Caki2 (cell line): ENCODE results near the gene RNF212. TPM values are rescaled to one million over a fixed set of nuclear protein-coding genes. Genes with fewer than 3 reads are reported as not detected.

ENCODE experiments used
- DNase-seq: peaks from one replicate; pipeline ENCODE4 v3.0.0-alpha.2; 2015; ENCODE audit warnings: low read depth
- in situ Hi-C: cut with HindIII; loops from 2 replicates; pipeline ENCODE4 v1.10.0; 2016; ENCODE audit warnings: low sequenced_read_pairs, low pct_unique_long_range_greater_than_20kb, mixed read lengths
- total RNA-seq: library from RNA; depleted of rRNA; stranded (reverse); fragments of >200 nt; shearing (Covaris generic); gene quantifications from 2 replicates; pipeline ENCODE4 v1.2.3, GENCODE V29; 2014; ENCODE audit warnings: low replicate concordance

Gene RNF212
- total RNA-seq, 1 experiment from 2014 or later = not detected

- in situ Hi-C loops = no loop called here
- DNase-seq = no peak
Measured at GRCh38 chr4:1124818-1125217, 11.5 kb upstream of the RNF212 start.

- no peak for DNase-seq
- in situ Hi-C loops = no loop called here
Measured at GRCh38 chr4:1122505-1122904, 9.1 kb upstream of the RNF212 start.

GRCh38 chr4:1116838-1117237 lies 3.5 kb upstream of the RNF212 start:
- in situ Hi-C loops = no loop called here

GRCh38 chr4:1115528-1116293 lies 2.3 kb upstream of the RNF212 start:
- no peak for DNase-seq
- in situ Hi-C loops = no loop called here

More at GRCh38 chr4:1116838-1117237, 3.5 kb upstream of the RNF212 start:
- DNase-seq = peak; percentile 53

- DNase-seq = no peak
- in situ Hi-C loops = no loop called here
Measured at GRCh38 chr4:1112821-1113182, 562 bp downstream of the RNF212 start.

- in situ Hi-C loops = no loop called here
- no peak for DNase-seq
Measured at GRCh38 chr4:1112174-1112820, 1.1 kb downstream of the RNF212 start.

- no peak for DNase-seq
- in situ Hi-C loops = no loop called here
Measured at GRCh38 chr4:1111259-1111809, 2.0 kb downstream of the RNF212 start.

- peak; percentile 83 for DNase-seq
- in situ Hi-C loops = no loop called here
Measured at GRCh38 chr4:1109898-1110506, 3.4 kb downstream of the RNF212 start.

- in situ Hi-C loops = no loop called here
- no peak for DNase-seq
Measured at GRCh38 chr4:1109333-1109732, 4.0 kb downstream of the RNF212 start.

GRCh38 chr4:1105662-1106061 lies 7.7 kb downstream of the RNF212 start:
- in situ Hi-C loops = no loop called here

GRCh38 chr4:1105067-1105466 lies 8.3 kb downstream of the RNF212 start:
- in situ Hi-C loops = no loop called here

More at GRCh38 chr4:1105662-1106061, 7.7 kb downstream of the RNF212 start:
- DNase-seq = no peak

GRCh38 chr4:1104647-1105046 lies 8.7 kb downstream of the RNF212 start:
- in situ Hi-C loops = no loop called here
- DNase-seq = no peak

More at GRCh38 chr4:1105067-1105466, 8.3 kb downstream of the RNF212 start:
- DNase-seq = no peak

GRCh38 chr4:1099684-1100335 lies 13.6 kb downstream of the RNF212 start:
- DNase-seq = no peak
- in situ Hi-C loops = no loop called here

- in situ Hi-C loops = no loop called here
- DNase-seq = no peak
Measured at GRCh38 chr4:1099270-1099669, 14.1 kb downstream of the RNF212 start.

GRCh38 chr4:1098311-1098925 lies 14.9 kb downstream of the RNF212 start:
- DNase-seq = no peak
- in situ Hi-C loops = no loop called here

- in situ Hi-C loops = no loop called here
- no peak for DNase-seq
Measured at GRCh38 chr4:1097553-1097952, 15.8 kb downstream of the RNF212 start.

- in situ Hi-C loops = no loop called here
- DNase-seq = no peak
Measured at GRCh38 chr4:1096841-1097240, 16.5 kb downstream of the RNF212 start.

GRCh38 chr4:1094336-1094690 lies 19.1 kb downstream of the RNF212 start:
- in situ Hi-C loops = no loop called here

More at GRCh38 chr4:1094336-1094690, 19.1 kb downstream of the RNF212 start:
- no peak for DNase-seq
